GM10248 (cell line): ENCODE data around the gene SV2B.

Source experiments
- CTCF ChIA-PET: fragments of 300-600 bp; sonication (Branson Sonifier 250); formaldehyde crosslinking; extraction: SDS; loops from one replicate; lab custom pipeline; 2021; ENCODE audit warnings: antibody characterized with exemption; lab: Yijun Ruan, JAX
- POLR2A ChIA-PET: fragments of 350-650 bp; sonication (Branson Sonifier 250); formaldehyde crosslinking; extraction: SDS; loops from one replicate; lab custom pipeline; 2020; ENCODE audit warnings: antibody characterized with exemption; lab: Yijun Ruan, JAX
- DNase-seq: peaks from one replicate; pipeline ENCODE4 v3.0.0; 2012; ENCODE audit errors: extremely low spot score
- CTCF ChIP-seq: IDR thresholded peaks from 2 replicates; pipeline ENCODE4 v1.5.1; 2012; ENCODE audit warnings: mild to moderate bottlenecking, low read depth; ENCODE audit errors: extremely low read depth, missing control alignments, control extremely low read depth

SV2B gene

GRCh38 chr15:91318516-91318915, 218.5 kb downstream of the SV2B start:
- CTCF ChIA-PET = interaction anchor here (1.1 to 1.8 kb wide), 2 partner anchors 16 to 20 kb away, joined by 3 to 5 read pairs; no protein-coding TSS in a partner anchor
- POLR2A ChIA-PET = no interaction called here
- no peak for TF ChIP-seq CTCF
- DNase-seq = no peak

DNA sequence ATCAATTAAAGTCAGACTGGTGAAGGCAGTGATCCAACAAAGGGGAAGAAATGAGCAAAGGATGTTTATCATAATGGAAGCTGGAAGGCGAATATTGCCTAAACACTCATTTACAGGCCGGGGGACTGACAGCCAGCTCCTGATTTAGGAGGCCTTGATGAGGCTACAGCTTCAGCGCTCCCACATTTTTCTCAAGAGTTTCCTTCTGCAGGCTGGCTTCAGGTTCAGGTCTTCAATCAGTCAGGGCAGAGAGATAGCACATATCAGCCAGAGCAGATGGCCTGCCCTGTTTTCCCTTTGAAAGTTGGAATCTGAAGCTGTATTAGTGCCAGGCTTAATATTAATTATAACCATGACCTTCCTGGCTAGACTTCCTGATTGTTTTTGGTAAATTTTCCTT, 218.9 kb downstream of the SV2B start:
- no peak for DNase-seq
- TF ChIP-seq CTCF = no peak
- ChIA-PET POLR2A (no interaction called here), CTCF (interaction anchor here (1.8 kb wide), 1 partner anchor 16 kb away, joined by 5 read pairs; no protein-coding TSS in a partner anchor)

- DNase-seq = no peak
- no peak for TF ChIP-seq CTCF
- ChIA-PET POLR2A (no interaction called here), CTCF (interaction anchor here (1.8 kb wide), 1 partner anchor 17 kb away, joined by 5 read pairs; no protein-coding TSS in a partner anchor)
Observed at GRCh38 chr15:91319371-91320059, 219.5 kb downstream of the SV2B start.

- CTCF ChIA-PET = no interaction called here
- no peak for TF ChIP-seq CTCF
- DNase-seq = no peak
- POLR2A ChIA-PET = no interaction called here
Observed at GRCh38 chr15:91320101-91320500, 220.0 kb downstream of the SV2B start.

- CTCF ChIA-PET = interaction anchor here (1.0 kb wide), 1 partner anchor 10 kb away, joined by 3 read pairs; no protein-coding TSS in a partner anchor
Observed at GRCh38 chr15:91329914-91330313, 229.9 kb downstream of the SV2B start.

GRCh38 chr15:91331581-91331980, 231.5 kb downstream of the SV2B start:
- CTCF ChIA-PET = interaction anchor here (1.1 to 1.9 kb wide), 2 partner anchors 10 to 29 kb away, joined by 3 to 4 read pairs; no protein-coding TSS in a partner anchor
- no peak for TF ChIP-seq CTCF
- POLR2A ChIA-PET = no interaction called here
- no peak for DNase-seq

More at GRCh38 chr15:91329914-91330313, 229.9 kb downstream of the SV2B start:
- no peak for DNase-seq
- POLR2A ChIA-PET = no interaction called here
- TF ChIP-seq CTCF = no peak
